Suprapubic skin (tissue), 4 donors: ENCODE measurements around the gene TMPRSS7. TPM values are rescaled to one million over a fixed set of nuclear protein-coding genes. Genes with fewer than 3 reads are reported as not detected.

ENCODE experiments used
- DNase-seq, 2 donors: peaks; one replicate each; pipeline ENCODE4 v3.0.0-alpha.2; 2019; ENCODE audit warnings: low spot score in 2 of 2
- H3K27ac ChIP-seq: fragments of 200-600 bp; sonication (generic); one replicate; pipeline ENCODE4 v1.5.1; 2019
- H3K27me3 ChIP-seq: fragments of 200-600 bp; sonication (generic); one replicate; pipeline ENCODE4 v1.5.1; 2019
- H3K36me3 ChIP-seq: fragments of 200-600 bp; sonication (generic); one replicate; pipeline ENCODE4 v1.5.1; 2019
- H3K4me1 ChIP-seq: fragments of 200-600 bp; sonication (generic); one replicate; pipeline ENCODE4 v1.5.1; 2019
- H3K4me3 ChIP-seq: fragments of 200-600 bp; sonication (generic); one replicate; pipeline ENCODE4 v1.5.1; 2019; ENCODE audit warnings: mild to moderate bottlenecking
- H3K9me3 ChIP-seq: fragments of 200-600 bp; sonication (generic); one replicate; pipeline ENCODE4 v1.5.1; 2019
- EP300 ChIP-seq: sonication (generic); formaldehyde crosslinking; IDR thresholded peaks from one replicate; pipeline ENCODE4 v1.6.1; 2017; ENCODE audit warnings: antibody characterized with exemption
- POLR2A ChIP-seq, 2 donors: fragments of 450-650 bp; IDR thresholded peaks; one replicate each; pipeline ENCODE4 v1.6.1; 2017; ENCODE audit warnings: antibody characterized with exemption in 2 of 2, mild to moderate bottlenecking in 2 of 2, moderate library complexity in 2 of 2
- POLR2AphosphoS5 ChIP-seq, 3 donors: sonication (generic); formaldehyde crosslinking; IDR thresholded peaks; one replicate each; pipeline ENCODE4 v1.6.1; 2017; ENCODE audit warnings: antibody characterized with exemption in 3 of 3
- WGBS: methylation state at CpG from one replicate; pipeline ENCODE4 v1.1.5; 2018; 5-methylcytosine and 5-hydroxymethylcytosine counted together
- total RNA-seq, 4 donors: library from RNA; depleted of rRNA; stranded (reverse); fragments of >200 nt; gene quantifications; one replicate each; pipeline ENCODE4 v1.1.0, GENCODE V29; 2016
- TF ChIP-seq, protein P1 (sequence below), 2 donors: fragments of 200-600 bp in 1 of 2; fragments of 450-650 bp in 1 of 2; sonication (generic) in 1 of 2; IDR thresholded peaks; one replicate each; pipeline ENCODE4 v1.5.1; 2016 to 2019; ENCODE audit warnings: antibody characterized with exemption in 2 of 2, mild to moderate bottlenecking in 1 of 2, moderate library complexity in 1 of 2

TMPRSS7 gene
- total RNA-seq, 4 donors from 2014 or later = 0.40 to 1.0 (median 0.49) TPM; not detected in 1

DNA sequence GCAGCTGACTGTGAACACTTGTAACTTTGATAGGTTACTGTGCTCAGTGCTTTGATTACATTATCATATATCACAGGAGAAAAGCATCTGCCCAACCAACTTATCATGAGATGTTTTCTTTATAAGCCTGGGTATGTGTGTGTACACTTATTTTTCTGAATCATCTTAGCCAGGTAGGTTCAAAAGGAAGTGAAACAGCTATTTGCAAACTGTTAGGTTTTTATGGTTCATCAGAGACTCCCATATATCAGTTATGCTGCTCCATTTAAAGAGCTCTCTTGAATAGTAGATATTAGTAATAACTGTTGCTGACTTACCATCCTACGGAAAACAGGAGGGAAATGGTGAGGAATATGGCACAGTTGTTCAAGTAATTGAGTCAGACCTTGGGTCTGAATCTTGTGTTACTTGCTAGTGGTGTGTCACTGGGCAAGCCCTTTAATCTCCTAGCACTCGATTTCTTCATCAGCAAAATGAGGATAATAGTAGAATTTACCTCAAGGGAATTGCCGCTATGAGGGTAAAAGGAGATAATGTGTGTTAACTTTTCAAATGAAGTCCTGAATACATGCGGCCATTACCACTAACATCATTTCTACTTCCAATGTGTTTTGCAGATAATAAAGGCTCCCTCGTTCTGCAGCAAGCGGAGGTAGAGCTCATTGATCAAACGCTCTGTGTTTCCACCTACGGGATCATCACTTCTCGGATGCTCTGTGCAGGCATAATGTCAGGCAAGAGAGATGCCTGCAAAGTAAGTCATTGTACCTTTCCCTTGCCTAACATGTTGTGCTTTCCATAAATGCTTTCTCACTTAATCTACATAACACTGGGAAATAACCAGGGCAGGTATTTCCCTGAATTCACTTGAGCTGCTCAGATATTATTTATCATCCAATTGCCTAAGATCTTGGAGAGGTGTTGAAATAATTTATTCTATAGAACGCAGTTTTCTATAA is 43.9 kb downstream of the TMPRSS7 start:
- H3K27ac ChIP-seq = no peak overlapping the region

DNA sequence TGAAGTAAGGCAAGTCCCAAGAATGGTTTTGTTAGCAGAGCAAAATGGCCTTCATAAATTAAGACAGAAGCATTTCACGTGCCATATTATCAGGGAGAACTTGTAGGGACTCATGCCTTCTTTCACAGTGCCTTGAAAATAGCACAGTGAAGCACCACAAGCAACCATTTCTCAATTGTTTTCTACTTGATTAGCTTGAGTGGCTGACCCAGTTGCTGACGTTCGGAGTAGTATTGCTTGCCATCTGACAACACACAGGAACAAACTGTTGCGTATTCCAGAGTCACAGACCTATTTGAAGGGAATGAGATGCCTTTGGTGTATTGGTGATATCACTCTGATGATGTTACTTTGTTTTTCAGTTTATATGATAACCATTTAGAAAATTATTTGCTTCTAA is 48.7 kb downstream of the TMPRSS7 start:
- DNase-seq = no peak
- WGBS = 74% methylated on average over 4 of the region's 4 CpGs
- H3K27me3 ChIP-seq = no peaks in the 10 kb centered on the region
- no peaks in the 10 kb centered on the region for H3K36me3 ChIP-seq
- peaks cover 26% of the 10 kb centered on the region for H3K4me1 ChIP-seq
- no peaks in the 10 kb centered on the region for H3K9me3 ChIP-seq
- H3K27ac ChIP-seq = peak overlapping the region; percentile 34
- H3K4me3 ChIP-seq = no peak overlapping the region
- TF ChIP-seq EP300 = no peak
- TF ChIP-seq, protein P1, sequence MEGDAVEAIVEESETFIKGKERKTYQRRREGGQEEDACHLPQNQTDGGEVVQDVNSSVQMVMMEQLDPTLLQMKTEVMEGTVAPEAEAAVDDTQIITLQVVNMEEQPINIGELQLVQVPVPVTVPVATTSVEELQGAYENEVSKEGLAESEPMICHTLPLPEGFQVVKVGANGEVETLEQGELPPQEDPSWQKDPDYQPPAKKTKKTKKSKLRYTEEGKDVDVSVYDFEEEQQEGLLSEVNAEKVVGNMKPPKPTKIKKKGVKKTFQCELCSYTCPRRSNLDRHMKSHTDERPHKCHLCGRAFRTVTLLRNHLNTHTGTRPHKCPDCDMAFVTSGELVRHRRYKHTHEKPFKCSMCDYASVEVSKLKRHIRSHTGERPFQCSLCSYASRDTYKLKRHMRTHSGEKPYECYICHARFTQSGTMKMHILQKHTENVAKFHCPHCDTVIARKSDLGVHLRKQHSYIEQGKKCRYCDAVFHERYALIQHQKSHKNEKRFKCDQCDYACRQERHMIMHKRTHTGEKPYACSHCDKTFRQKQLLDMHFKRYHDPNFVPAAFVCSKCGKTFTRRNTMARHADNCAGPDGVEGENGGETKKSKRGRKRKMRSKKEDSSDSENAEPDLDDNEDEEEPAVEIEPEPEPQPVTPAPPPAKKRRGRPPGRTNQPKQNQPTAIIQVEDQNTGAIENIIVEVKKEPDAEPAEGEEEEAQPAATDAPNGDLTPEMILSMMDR (IDR thresholded peaks at IDR 0.05) = no peak
- no peak for TF ChIP-seq POLR2AphosphoS5 (IDR thresholded peaks at IDR 0.05)
- TF ChIP-seq POLR2A (IDR thresholded peaks at IDR 0.05) = no peak

More for the DNA sequence above, 43.9 kb downstream of the TMPRSS7 start:
- Histone ChIP-seq H3K9me3 (no peaks in the 10 kb centered on the region), H3K4me3 (no peak overlapping the region), H3K27me3 (no peaks in the 10 kb centered on the region), H3K4me1 (peaks cover 16% of the 10 kb centered on the region), H3K36me3 (no peaks in the 10 kb centered on the region)
- TF ChIP-seq EP300 (no peak), POLR2AphosphoS5 (IDR thresholded peaks at IDR 0.05) (no peak), POLR2A (IDR thresholded peaks at IDR 0.05) (no peak)
- TF ChIP-seq, protein P1 (IDR thresholded peaks at IDR 0.05) = no peak
- no peak for DNase-seq
- 81% methylated on average over 10 of the region's 10 CpGs for WGBS

DNA sequence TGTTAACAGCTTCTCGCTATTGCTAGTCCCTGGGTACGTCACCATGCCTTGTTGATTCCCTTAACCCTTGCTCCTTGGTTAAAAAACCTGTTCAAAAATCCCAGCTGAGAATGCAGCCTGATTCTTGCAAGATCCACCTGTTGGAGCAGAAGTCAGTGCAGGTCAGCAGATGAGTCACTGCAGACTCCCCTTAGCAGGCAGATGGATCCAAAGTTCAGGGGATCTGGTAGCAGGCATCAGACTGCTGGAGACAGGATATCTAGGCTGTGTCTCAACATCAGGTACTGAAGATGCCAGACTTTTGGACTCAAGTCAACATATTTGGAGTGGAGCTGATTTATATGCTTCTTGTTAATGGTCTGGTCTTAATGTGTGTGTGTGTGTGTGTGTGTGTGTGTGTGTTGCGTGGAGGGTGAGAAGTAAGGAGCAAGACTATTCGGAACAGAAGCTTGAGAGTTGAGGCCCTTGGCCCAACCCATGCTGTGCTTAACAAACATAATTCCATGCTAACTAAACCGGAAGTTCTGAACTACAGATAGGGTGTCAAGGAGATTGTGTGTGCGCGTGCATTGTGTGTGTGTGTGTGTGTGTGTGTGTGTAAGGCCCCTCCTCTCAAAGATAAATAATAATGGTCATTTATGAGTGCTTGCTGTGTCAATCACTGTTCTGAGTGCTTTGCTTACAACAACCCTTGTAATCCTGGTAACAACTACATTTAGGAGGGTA is 50.6 kb downstream of the TMPRSS7 start:
- H3K36me3 ChIP-seq = no peaks in the 10 kb centered on the region
- H3K27me3 ChIP-seq = no peaks in the 10 kb centered on the region
- H3K27ac ChIP-seq = peak overlapping the region; percentile 84
- peaks cover 27% of the 10 kb centered on the region for H3K4me1 ChIP-seq
- WGBS = 85% methylated on average over 7 of the region's 7 CpGs
- TF ChIP-seq POLR2AphosphoS5 (IDR thresholded peaks at IDR 0.05) = no peak
- TF ChIP-seq, protein P1 (IDR thresholded peaks at IDR 0.05) = no peak
- no peak for TF ChIP-seq EP300
- no peak for TF ChIP-seq POLR2A (IDR thresholded peaks at IDR 0.05)
- no peaks in the 10 kb centered on the region for H3K9me3 ChIP-seq
- DNase-seq = no peak
- H3K4me3 ChIP-seq = no peak overlapping the region

DNA sequence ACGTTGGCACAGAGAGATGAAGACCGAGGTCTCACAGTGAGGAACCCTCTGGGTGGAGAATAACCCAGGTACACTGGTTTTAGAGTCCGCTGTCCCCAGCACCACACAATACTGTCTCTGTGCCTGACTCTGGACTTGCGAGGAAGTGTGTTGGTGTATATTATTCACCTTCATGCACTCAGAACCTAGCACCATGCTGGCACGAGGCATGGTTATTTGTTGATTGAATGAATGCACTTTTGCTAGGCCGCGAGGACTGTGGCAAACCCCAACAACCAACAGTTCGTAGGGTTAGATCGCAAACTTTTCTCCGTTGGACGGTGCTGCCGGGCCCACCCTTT is 51.2 kb downstream of the TMPRSS7 start:
- Histone ChIP-seq H3K36me3 (no peaks in the 10 kb centered on the region), H3K27ac (peak overlapping the region; percentile 84), H3K9me3 (no peaks in the 10 kb centered on the region), H3K4me3 (peak overlapping the region; percentile 69), H3K27me3 (no peaks in the 10 kb centered on the region), H3K4me1 (peaks cover 30% of the 10 kb centered on the region)
- DNase-seq = no peak
- WGBS = 41% methylated on average over 5 of the region's 12 CpGs
- TF ChIP-seq, protein P1 (IDR thresholded peaks at IDR 0.05) = no peak
- TF ChIP-seq POLR2AphosphoS5 (IDR thresholded peaks at IDR 0.05) (no peak), POLR2A (IDR thresholded peaks at IDR 0.05) (no peak), EP300 (no peak)
